ENCODE data around the gene BMP7. TPM values are rescaled to one million over a fixed set of nuclear protein-coding genes. Genes with fewer than 3 reads are reported as not detected.

BMP7 gene
- total and polyA plus RNA-seq, 2 of the 13 experiments (the other 11 are each of a cell fraction or from before 2014, with no cell fraction given), result not detected

GRCh38 chr20:57263801-57264792 is 2.3 kb downstream of the BMP7 start (continued):
- TF ChIP-seq DBP (CRISPR knock-in tag; IDR thresholded peaks at IDR 0.05; ENCODE audit: not compliant biosample characterization) (no peak), ZSCAN9 (CRISPR knock-in tag; IDR thresholded peaks at IDR 0.05; ENCODE audit: borderline replicate concordance) (no peak), ZNF75D (CRISPR knock-in tag; IDR thresholded peaks at IDR 0.05; ENCODE audit: borderline replicate concordance) (no peak), HINFP (CRISPR knock-in tag; IDR thresholded peaks at IDR 0.05; ENCODE audit: low read depth) (no peak), WIZ (CRISPR knock-in tag; IDR thresholded peaks at IDR 0.05) (no peak), ZNF235 (CRISPR knock-in tag; IDR thresholded peaks at IDR 0.05; ENCODE audit: borderline replicate concordance) (no peak), XBP1 (CRISPR knock-in tag; IDR thresholded peaks at IDR 0.05) (no peak), KDM3A (CRISPR knock-in tag; IDR thresholded peaks at IDR 0.05; ENCODE audit: low read depth) (no peak), MTA3 (CRISPR knock-in tag; IDR thresholded peaks at IDR 0.05) (no peak), RARA (CRISPR knock-in tag; IDR thresholded peaks at IDR 0.05) (peak; percentile 39; the same call in 1 of the 2 replicates), PRPF4 (IDR thresholded peaks at IDR 0.05; ENCODE audit: low read depth, low read length, poor library complexity, severe bottlenecking) (no peak), BCL6 (CRISPR knock-in tag; IDR thresholded peaks at IDR 0.05) (peak; percentile 99), PHF5A (CRISPR knock-in tag; IDR thresholded peaks at IDR 0.05; ENCODE audit: low read depth, unreplicated experiment) (no peak), JUND (CRISPR knock-in tag; IDR thresholded peaks at IDR 0.05) (no peak), EZH2 (conservative IDR thresholded peaks at IDR 0.05; ENCODE audit: low read depth, low read length) (peak; percentile 72), KLF9 (CRISPR knock-in tag; IDR thresholded peaks at IDR 0.05; ENCODE audit: low read depth) (no peak), HMGXB3 (CRISPR knock-in tag; IDR thresholded peaks at IDR 0.05; ENCODE audit: borderline replicate concordance) (no peak), PHF8 (CRISPR knock-in tag; IDR thresholded peaks at IDR 0.05) (no peak), TFDP2 (CRISPR knock-in tag; IDR thresholded peaks at IDR 0.05) (no peak; the same call in 1 of the 2 replicates), TEAD2 (CRISPR knock-in tag; IDR thresholded peaks at IDR 0.05) (no peak), NR2F2 (IDR thresholded peaks at IDR 0.05; ENCODE audit: borderline replicate concordance, low read depth) (peak; percentile 18; the same call in 1 of the 2 replicates), TOE1 (CRISPR knock-in tag; IDR thresholded peaks at IDR 0.05) (no peak)
